Keratinocyte (primary cell): ENCODE results near the gene NFAT5.

Source experiments
- EZH2 ChIP-seq: IDR thresholded peaks from one replicate; pipeline ENCODE4 v1.6.1; 2012; ENCODE audit warnings: inconsistent platforms, mild to moderate bottlenecking, low read length, moderate library complexity
- TF ChIP-seq, protein P1 (sequence below), 3 experiments: IDR thresholded peaks in 1 of 3; conservative IDR thresholded peaks in 1 of 3; optimal IDR thresholded peaks in 1 of 3; 2 replicates in 2 of 3; 3 replicates in 1 of 3; pipeline versions ENCODE3 to v1.5.1; 2011; ENCODE audit warnings: low read length in 3 of 3, mild to moderate bottlenecking in 3 of 3, moderate library complexity in 2 of 3, control low read depth in 1 of 3, inconsistent platforms in 1 of 3; ENCODE audit not compliant: insufficient read depth in 2 of 3; ENCODE audit errors: extremely low read depth in 1 of 3

GRCh38 chr16:69717066-69717465, 151.3 kb downstream of the NFAT5 start:
- TF ChIP-seq EZH2, result no peak
- TF ChIP-seq, protein P1, sequence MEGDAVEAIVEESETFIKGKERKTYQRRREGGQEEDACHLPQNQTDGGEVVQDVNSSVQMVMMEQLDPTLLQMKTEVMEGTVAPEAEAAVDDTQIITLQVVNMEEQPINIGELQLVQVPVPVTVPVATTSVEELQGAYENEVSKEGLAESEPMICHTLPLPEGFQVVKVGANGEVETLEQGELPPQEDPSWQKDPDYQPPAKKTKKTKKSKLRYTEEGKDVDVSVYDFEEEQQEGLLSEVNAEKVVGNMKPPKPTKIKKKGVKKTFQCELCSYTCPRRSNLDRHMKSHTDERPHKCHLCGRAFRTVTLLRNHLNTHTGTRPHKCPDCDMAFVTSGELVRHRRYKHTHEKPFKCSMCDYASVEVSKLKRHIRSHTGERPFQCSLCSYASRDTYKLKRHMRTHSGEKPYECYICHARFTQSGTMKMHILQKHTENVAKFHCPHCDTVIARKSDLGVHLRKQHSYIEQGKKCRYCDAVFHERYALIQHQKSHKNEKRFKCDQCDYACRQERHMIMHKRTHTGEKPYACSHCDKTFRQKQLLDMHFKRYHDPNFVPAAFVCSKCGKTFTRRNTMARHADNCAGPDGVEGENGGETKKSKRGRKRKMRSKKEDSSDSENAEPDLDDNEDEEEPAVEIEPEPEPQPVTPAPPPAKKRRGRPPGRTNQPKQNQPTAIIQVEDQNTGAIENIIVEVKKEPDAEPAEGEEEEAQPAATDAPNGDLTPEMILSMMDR (optimal IDR thresholded peaks at IDR 0.05 in 1 of 3, IDR thresholded peaks at IDR 0.05 in 1 of 3, conservative IDR thresholded peaks at IDR 0.05 in 1 of 3; ENCODE audit: extremely low read depth in 1 of 3, insufficient read depth in 2 of 3, low read length in 3 of 3), result no peak
